ENCODE data around the gene CNP.
A peak's percentile ranks its signal among the peaks of the same experiment; 100 is the strongest.
"Not testable (repeated sequence)": the region's sequence is repeated elsewhere in the genome, so short reads cannot be mapped to it uniquely, and the experiment has no call there.

The CNP gene

GRCh38 chr17:41966463-41967140, at the start of gene CNP:
Gene CNP, plus strand, starts transcription at chr17:41966795. Its CDS starts 90 bp downstream, at chr17:41966885.
- DNase-seq: peak; percentile 82

- DNase-seq: no peak
These were observed 49.4 kb upstream of the CNP start for GRCh38 chr17:41917192-41917591.

- peak; percentile 20 for DNase-seq
These were observed 48.8 kb upstream of the CNP start for GRCh38 chr17:41917679-41918313.

- DNase-seq: peak; percentile 94
These were observed 48.1 kb upstream of the CNP start, which contains the start of gene ACLY for GRCh38 chr17:41918314-41919164. Gene ACLY, minus strand, starts transcription at chr17:41918951. Its CDS starts 5,078 bp downstream, at chr17:41913873.

DNA sequence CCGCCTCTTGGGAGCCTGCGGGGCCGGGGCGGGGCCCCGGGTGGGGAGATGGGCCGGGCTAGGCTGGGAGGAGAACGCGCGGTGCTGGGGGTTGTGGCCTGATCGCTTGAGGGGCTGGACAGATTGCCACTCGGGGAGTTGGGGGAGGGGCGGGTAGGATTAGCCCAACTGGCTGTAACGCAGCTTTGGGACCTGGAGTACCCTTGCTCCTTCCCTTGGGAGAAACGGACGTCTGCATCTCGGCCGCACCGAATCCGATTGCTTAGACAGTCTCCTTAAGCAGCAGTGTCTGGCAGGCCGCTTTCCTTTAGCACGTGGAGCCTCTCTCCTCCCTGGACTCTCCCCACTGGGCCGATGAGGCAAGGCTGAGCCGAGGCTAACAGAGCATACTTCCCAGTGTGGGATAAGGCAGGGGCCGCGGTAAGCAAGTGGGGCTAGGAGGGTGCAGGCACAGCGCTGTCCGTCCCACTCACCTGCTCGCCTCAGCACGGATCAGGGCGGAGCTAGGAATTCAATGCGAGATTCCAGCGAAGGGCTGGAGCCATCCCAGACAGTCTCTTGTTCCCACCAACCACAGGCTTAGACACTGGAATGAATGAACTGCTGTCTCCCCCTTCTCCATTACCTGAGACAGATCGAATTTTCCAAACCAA, 47.3 kb upstream of the CNP start:
- DNase-seq: no peak

GRCh38 chr17:41919840-41920579, 46.6 kb upstream of the CNP start:
- DNase-seq: no peak

- no peak for DNase-seq
These were observed 46.0 kb upstream of the CNP start for GRCh38 chr17:41920580-41920955.

DNA sequence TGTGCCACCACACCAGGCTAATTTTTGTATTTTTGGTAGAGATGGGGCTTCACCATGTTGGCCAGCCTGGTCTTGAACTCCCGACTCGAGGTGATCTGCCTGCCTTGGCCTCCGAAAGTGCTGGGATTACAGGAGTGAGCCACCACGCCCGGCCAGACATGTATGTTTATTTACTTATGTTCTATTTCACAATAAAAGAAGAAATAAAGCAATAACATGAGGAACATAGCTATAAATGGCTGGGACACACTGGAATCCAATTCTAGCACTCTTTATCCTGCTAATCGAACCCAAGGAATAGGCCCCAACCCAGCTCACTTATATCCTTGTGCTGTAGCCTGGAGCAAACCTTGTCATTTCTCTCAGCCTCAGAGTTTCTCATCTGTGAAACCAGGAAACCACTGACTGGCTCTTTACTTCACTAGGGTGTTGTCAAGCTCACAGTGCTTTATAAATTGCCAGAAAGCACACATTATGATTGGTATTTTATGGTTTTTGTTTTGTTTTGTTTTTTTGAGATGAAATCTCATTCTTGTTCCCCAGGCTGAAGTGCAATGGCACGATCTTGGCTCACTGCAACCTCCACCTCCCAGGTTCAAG, 40.5 kb upstream of the CNP start:
- DNase-seq: no peak

- DNase-seq: no peak
These were observed 37.8 kb upstream of the CNP start for GRCh38 chr17:41928693-41929251.

DNA sequence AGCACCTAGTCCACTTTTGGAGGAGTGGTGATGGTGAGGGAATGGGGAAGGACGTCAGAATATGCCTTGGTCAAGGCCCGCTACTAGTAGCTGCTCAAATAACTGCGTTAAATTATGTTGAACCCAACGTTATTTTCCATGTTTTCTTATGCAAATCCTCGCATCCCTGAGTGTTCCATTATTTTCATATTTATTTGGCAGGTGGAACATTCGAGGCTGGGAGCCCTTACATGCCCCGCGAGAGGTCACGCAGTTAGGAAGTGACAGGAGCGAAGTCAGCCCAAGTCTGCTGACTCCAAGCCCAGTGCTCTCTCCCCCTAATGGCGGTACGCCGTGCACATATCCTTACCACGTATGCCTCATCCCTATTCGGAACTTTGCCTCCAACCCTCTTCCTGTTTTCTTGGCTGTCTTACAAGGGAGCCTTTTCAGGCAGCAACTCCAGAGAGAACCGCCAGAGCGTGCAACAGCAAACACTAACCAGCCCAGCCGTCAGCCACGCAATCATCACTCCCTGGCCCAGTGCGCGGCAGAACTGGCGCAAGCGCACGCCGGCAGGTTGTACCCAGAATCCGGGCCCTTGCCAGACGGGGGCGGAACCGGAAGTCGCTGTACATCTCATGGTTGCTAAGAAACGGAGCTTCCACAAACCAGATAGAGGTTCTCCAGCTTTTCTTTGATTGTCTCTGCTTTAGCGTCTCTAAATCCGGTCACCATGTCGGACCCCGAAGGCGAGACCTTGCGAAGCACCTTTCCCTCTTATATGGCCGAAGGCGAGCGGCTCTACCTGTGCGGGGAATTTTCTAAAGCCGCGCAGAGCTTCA, 36.4 kb upstream of the CNP start, which contains the start of gene ODAD4:
TSS of gene ODAD4 (plus strand) at position 609 of the 824 bp plus-strand sequence. CDS start at position 716, 107 bp downstream.
- DNase-seq: peak; percentile 92

- DNase-seq: not testable (repeated sequence)
These were observed 35.8 kb upstream of the CNP start for GRCh38 chr17:41930833-41931156.

GRCh38 chr17:41931715-41932114, 34.9 kb upstream of the CNP start:
- DNase-seq: not testable (repeated sequence)

DNA sequence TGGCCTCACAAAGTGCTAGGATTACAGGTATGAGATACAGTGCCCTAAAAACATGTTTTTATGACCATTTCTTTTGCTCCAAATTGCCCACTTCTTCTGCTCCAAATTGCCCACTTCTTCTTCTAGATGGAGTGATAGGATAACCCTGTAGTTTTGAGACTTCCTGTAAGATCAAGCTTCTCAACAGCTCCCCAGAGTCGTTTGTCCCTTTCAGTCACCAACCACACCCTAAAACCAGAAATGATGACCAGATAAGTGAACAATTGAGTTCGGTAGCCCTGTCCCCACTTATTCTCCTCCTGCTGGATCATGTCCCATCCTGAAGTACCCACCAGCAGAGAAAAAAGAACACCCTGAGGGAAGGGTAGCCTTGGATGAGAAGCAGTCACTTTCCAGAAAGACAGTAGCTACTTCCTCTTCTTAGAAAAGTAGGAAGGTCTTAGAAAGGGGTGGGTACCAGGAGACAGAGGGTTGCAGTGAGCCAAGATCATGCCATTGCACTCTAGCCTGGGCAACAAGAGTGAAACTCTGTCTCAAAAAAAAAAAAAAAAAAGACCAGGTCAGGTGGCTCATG, 33.7 kb upstream of the CNP start:
- DNase-seq: no peak

- DNase-seq: no peak
These were observed 31.0 kb upstream of the CNP start for GRCh38 chr17:41935641-41936040.

- no peak for DNase-seq
These were observed 28.3 kb upstream of the CNP start for GRCh38 chr17:41937970-41938954.

- no peak for DNase-seq
These were observed 27.4 kb upstream of the CNP start for GRCh38 chr17:41939044-41939692.

DNA sequence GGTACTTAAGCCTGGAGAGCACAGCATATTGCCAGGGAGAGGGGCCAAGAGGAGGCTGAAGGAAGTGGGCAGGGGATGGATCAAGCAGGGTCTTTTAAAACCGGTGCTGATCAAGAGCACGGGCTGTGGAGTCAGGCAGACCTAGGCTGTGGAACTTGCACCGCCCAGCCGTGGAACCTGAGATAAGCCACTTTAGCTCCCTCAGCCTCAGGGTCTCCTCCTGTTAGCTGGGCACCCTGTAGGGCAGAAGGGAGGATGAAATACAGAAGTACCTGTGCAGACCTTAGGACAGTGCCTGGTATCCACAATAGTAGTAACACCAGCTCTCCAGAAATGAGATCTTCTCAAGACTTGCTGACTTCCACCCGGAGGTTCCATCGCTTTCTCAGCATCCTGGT, 26.9 kb upstream of the CNP start:
- no peak for DNase-seq

GRCh38 chr17:41941168-41941567, 25.4 kb upstream of the CNP start:
- no peak for DNase-seq

Data from NK-92 treated with Interleukin-12 subunit alpha and Interleukin-12 subunit beta, amount 100 ng/mL, for 24 hours (cell line).